DOHH2 (cell line): ENCODE measurements around the gene PRRC2B.
A peak's percentile ranks its signal among the peaks of the same experiment; 100 is the strongest.

Experiments
- H3F3A ChIP-seq: fragments of 200-600 bp; sonication (generic), shearing (Covaris generic); 2 replicates; pipeline ENCODE4 v1.6.0; 2016; ENCODE audit warnings: antibody characterized with exemption, mild to moderate bottlenecking; ENCODE audit not compliant: control insufficient read depth, insufficient read depth
- H3K27ac ChIP-seq: fragments of 200-600 bp; sonication (generic); 2 replicates; pipeline ENCODE4 v1.5.1; 2014; ENCODE audit warnings: low read depth, mild to moderate bottlenecking, low read length, moderate library complexity
- H3K27me3 ChIP-seq: fragments of 200-600 bp; sonication (generic); 2 replicates; pipeline ENCODE4 v1.6.1; 2014; ENCODE audit warnings: mild to moderate bottlenecking, low read length, mixed read lengths; ENCODE audit not compliant: control insufficient read depth
- H3K36me3 ChIP-seq: fragments of 200-600 bp; sonication (generic); 2 replicates; pipeline ENCODE4 v1.6.1; 2014; ENCODE audit warnings: mild to moderate bottlenecking, low read length, moderate library complexity, mixed read lengths; ENCODE audit not compliant: control insufficient read depth
- H3K4me1 ChIP-seq: fragments of 200-600 bp; sonication (generic); 2 replicates; pipeline ENCODE4 v1.6.1; 2014; ENCODE audit warnings: mild to moderate bottlenecking, low read length, mixed read lengths; ENCODE audit not compliant: control insufficient read depth
- H3K4me2 ChIP-seq: fragments of 200-600 bp; sonication (generic); 2 replicates; pipeline ENCODE4 v1.6.0; 2014; ENCODE audit warnings: mild to moderate bottlenecking, low read length, moderate library complexity
- H3K4me3 ChIP-seq: fragments of 200-600 bp; sonication (generic); 2 replicates; pipeline ENCODE4 v1.5.1; 2014; ENCODE audit warnings: mild to moderate bottlenecking, low read length, mixed read lengths
- H3K79me2 ChIP-seq: fragments of 200-600 bp; sonication (generic); 2 replicates; pipeline ENCODE4 v1.6.1; 2014; ENCODE audit warnings: mild to moderate bottlenecking, low read length, mixed read lengths; ENCODE audit not compliant: control insufficient read depth
- H3K9me2 ChIP-seq: fragments of 200-600 bp; sonication (generic); replicated peaks from 2 replicates; pipeline ENCODE4 v1.6.1; 2014; ENCODE audit warnings: mild to moderate bottlenecking, low read length, mixed read lengths; ENCODE audit not compliant: control insufficient read depth
- H3K9me3 ChIP-seq: fragments of 200-600 bp; sonication (generic); 2 replicates; pipeline ENCODE4 v1.6.1; 2014; ENCODE audit warnings: antibody characterized with exemption, low read length, mixed read lengths; ENCODE audit not compliant: control insufficient read depth, insufficient read depth
- H4K20me1 ChIP-seq: fragments of 200-600 bp; sonication (generic); 2 replicates; pipeline ENCODE4 v1.6.0; 2014; ENCODE audit warnings: low read depth, mild to moderate bottlenecking, antibody characterized with exemption, low read length, moderate library complexity; ENCODE audit not compliant: control insufficient read depth, insufficient read depth
- EZH2phosphoT487 ChIP-seq: fragments of 200-600 bp; sonication (generic); IDR thresholded peaks from 2 replicates; pipeline ENCODE4 v1.6.1; 2017; ENCODE audit warnings: borderline replicate concordance, mild to moderate bottlenecking, antibody characterized with exemption, low read length, moderate library complexity, mixed read lengths
- TF ChIP-seq, protein P1 (sequence below): fragments of 200-600 bp; sonication (generic); IDR thresholded peaks from one replicate; pipeline ENCODE4 v1.5.1; 2014; ENCODE audit warnings: antibody characterized with exemption, mild to moderate bottlenecking, low read depth, low read length; ENCODE audit not compliant: poor library complexity, severe bottlenecking

PRRC2B gene

DNA sequence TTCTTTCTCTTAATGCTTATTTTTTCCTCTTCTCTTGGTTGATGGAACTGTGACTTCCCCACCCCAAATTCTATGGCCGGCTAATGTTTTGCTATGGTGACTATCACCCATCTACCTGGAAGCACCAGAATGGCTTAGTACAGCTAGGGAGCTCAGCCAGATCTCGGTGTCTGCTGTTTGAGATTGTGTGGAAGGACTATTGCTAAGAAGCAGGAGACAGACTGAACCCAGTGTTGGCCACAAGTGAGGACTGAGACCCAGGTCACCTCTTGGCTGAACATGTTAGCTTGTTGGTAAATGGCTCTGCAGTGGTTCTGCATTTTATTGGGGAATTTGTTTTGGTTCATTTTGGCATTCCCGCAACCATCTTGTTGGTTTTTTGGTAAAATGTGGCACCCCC, 2.7 kb downstream of the PRRC2B start:
- Histone ChIP-seq H3K9me2 (no peaks in the 10 kb centered on the region), H3F3A (peaks cover 33% of the 10 kb centered on the region), H3K36me3 (peaks cover 54% of the 10 kb centered on the region), H3K27ac (peak overlapping the region; percentile 83), H3K4me3 (peak overlapping the region; percentile 81), H3K79me2 (peaks cover 73% of the 10 kb centered on the region), H4K20me1 (peaks cover 49% of the 10 kb centered on the region), H3K4me1 (peaks cover 70% of the 10 kb centered on the region), H3K4me2 (peak overlapping the region; percentile 91), H3K27me3 (no peaks in the 10 kb centered on the region), H3K9me3 (no peaks in the 10 kb centered on the region)
- no peak for TF ChIP-seq EZH2phosphoT487
- TF ChIP-seq, protein P1, sequence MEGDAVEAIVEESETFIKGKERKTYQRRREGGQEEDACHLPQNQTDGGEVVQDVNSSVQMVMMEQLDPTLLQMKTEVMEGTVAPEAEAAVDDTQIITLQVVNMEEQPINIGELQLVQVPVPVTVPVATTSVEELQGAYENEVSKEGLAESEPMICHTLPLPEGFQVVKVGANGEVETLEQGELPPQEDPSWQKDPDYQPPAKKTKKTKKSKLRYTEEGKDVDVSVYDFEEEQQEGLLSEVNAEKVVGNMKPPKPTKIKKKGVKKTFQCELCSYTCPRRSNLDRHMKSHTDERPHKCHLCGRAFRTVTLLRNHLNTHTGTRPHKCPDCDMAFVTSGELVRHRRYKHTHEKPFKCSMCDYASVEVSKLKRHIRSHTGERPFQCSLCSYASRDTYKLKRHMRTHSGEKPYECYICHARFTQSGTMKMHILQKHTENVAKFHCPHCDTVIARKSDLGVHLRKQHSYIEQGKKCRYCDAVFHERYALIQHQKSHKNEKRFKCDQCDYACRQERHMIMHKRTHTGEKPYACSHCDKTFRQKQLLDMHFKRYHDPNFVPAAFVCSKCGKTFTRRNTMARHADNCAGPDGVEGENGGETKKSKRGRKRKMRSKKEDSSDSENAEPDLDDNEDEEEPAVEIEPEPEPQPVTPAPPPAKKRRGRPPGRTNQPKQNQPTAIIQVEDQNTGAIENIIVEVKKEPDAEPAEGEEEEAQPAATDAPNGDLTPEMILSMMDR: no peak

DNA sequence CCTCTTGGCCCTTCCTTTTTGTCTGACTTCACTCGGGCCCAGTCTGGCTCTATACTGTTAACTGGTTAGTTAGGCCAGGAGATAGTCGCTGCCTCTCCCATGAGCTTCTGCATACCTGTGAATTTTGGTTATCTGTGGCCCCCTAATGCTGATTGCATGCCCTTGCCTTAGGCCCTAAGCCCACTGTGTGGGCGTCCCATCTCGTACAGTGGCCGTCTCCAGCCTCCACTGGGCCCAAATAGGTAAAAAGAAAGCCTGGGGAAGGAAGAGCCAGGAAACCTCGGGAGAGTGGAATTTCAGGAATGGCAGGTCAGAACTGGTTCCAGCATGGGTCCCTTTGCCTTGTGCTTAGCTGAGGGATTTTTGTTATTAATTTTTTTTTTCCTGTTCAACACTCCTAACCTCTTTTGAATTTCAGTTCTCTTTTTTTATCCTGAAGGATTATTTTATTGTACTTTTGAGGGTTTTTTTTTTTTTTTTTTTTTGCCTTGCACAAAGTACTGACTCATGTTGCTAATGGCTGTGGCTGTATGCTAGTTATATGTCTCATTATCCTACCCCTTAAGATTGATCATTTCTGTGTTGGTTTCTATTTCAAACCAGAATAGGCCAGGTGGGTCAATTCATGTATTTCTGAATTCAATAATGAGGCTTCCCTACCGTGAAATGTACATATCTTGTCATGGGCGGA, 3.4 kb downstream of the PRRC2B start:
- no peaks in the 10 kb centered on the region for H3K27me3 ChIP-seq
- H3K27ac ChIP-seq: peak overlapping the region; percentile 83
- H3K4me2 ChIP-seq: peak overlapping the region; percentile 91
- peaks cover 79% of the 10 kb centered on the region for H3K79me2 ChIP-seq
- no peaks in the 10 kb centered on the region for H3K9me2 ChIP-seq
- H3F3A ChIP-seq: peaks cover 33% of the 10 kb centered on the region
- H3K4me3 ChIP-seq: peak overlapping the region; percentile 81
- H4K20me1 ChIP-seq: peaks cover 53% of the 10 kb centered on the region
- H3K9me3 ChIP-seq: no peaks in the 10 kb centered on the region
- H3K4me1 ChIP-seq: peaks cover 76% of the 10 kb centered on the region
- H3K36me3 ChIP-seq: peaks cover 58% of the 10 kb centered on the region
- TF ChIP-seq, protein P1: no peak
- TF ChIP-seq EZH2phosphoT487: no peak

DNA sequence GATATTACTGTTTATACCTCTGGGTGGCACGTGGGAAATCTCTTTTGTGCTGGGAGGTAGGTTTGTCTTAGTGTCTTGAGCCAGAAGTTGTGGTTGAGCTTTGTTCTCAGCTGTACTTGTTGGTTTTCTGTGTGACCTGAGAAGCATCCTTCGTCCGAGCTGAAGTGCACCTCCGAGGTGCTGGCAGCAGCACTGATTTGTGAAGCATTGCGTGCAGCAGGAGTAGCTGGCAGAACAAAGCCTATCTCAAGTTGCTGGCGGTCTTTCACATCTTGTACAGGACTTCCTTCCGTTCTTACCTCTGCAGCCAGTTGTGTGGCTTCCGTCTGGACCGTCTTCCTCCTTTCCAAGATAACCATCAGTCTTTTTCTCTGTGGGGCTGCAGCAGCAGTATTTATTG, 4.3 kb downstream of the PRRC2B start:
- peaks cover 77% of the 10 kb centered on the region for H3K4me1 ChIP-seq
- peaks cover 66% of the 10 kb centered on the region for H3K36me3 ChIP-seq
- TF ChIP-seq, protein P1: no peak
- no peak for TF ChIP-seq EZH2phosphoT487
- H4K20me1 ChIP-seq: peaks cover 62% of the 10 kb centered on the region
- H3K4me3 ChIP-seq: peak overlapping the region; percentile 81
- no peaks in the 10 kb centered on the region for H3K27me3 ChIP-seq
- no peaks in the 10 kb centered on the region for H3K9me3 ChIP-seq
- H3K79me2 ChIP-seq: peaks cover 89% of the 10 kb centered on the region
- H3K27ac ChIP-seq: peak overlapping the region; percentile 83
- H3K4me2 ChIP-seq: peak overlapping the region; percentile 91
- no peaks in the 10 kb centered on the region for H3K9me2 ChIP-seq
- H3F3A ChIP-seq: peaks cover 30% of the 10 kb centered on the region
